Ramos (cell line): ENCODE results near the gene IL1R2.
"Not testable (repeated sequence)": the region's sequence is repeated elsewhere in the genome, so short reads cannot be mapped to it uniquely, and the experiment has no call there.

ENCODE experiments used
- in situ Hi-C: fragments of 300-500 bp; cut with MboI; formaldehyde crosslinking; loops from one replicate; pipeline ENCODE4 v1.14.3; 2022; ENCODE audit warnings: low sequenced_read_pairs; ENCODE audit not compliant: unreplicated experiment

IL1R2 gene

GRCh38 chr2:101995804-101996203, 4.0 kb downstream of the IL1R2 start:
- in situ Hi-C loops, result no loop called here

- in situ Hi-C loops, result no loop called here
Observed at GRCh38 chr2:101998556-101998895, 6.8 kb downstream of the IL1R2 start.

GRCh38 chr2:101998896-101999789, 7.4 kb downstream of the IL1R2 start:
- in situ Hi-C loops, result no loop called here

- in situ Hi-C loops, result no loop called here
Observed at GRCh38 chr2:102000012-102000411, 8.3 kb downstream of the IL1R2 start.

GRCh38 chr2:102000813-102001766, 9.3 kb downstream of the IL1R2 start:
- in situ Hi-C loops, result no loop called here

GRCh38 chr2:102001767-102002142, 10.0 kb downstream of the IL1R2 start:
- in situ Hi-C loops, result no loop called here

GRCh38 chr2:102002228-102002627, 10.5 kb downstream of the IL1R2 start:
- in situ Hi-C loops, result no loop called here

- in situ Hi-C loops, result not testable (repeated sequence)
Observed at GRCh38 chr2:102002909-102003308, 11.1 kb downstream of the IL1R2 start.

GRCh38 chr2:102003696-102004095, 11.9 kb downstream of the IL1R2 start:
- in situ Hi-C loops, result no loop called here

- in situ Hi-C loops, result no loop called here
Observed at GRCh38 chr2:102004581-102004980, 12.8 kb downstream of the IL1R2 start.

- in situ Hi-C loops, result no loop called here
Observed at GRCh38 chr2:102005449-102005848, 13.7 kb downstream of the IL1R2 start.

- in situ Hi-C loops, result no loop called here
Observed at GRCh38 chr2:102005989-102006885, 14.5 kb downstream of the IL1R2 start.

GRCh38 chr2:102006886-102007278, 15.1 kb downstream of the IL1R2 start:
- in situ Hi-C loops, result no loop called here

- in situ Hi-C loops, result no loop called here
Observed at GRCh38 chr2:102008490-102008889, 16.7 kb downstream of the IL1R2 start.

- in situ Hi-C loops, result no loop called here
Observed at GRCh38 chr2:102009557-102009956, 17.8 kb downstream of the IL1R2 start.

GRCh38 chr2:102010902-102011301, 19.1 kb downstream of the IL1R2 start:
- in situ Hi-C loops, result no loop called here

- in situ Hi-C loops, result no loop called here
Observed at GRCh38 chr2:102012061-102012614, 20.4 kb downstream of the IL1R2 start.

GRCh38 chr2:102013206-102014040, 21.7 kb downstream of the IL1R2 start:
- in situ Hi-C loops, result no loop called here

- in situ Hi-C loops, result no loop called here
Observed at GRCh38 chr2:102014041-102014345, 22.2 kb downstream of the IL1R2 start.
